MM.1S (cell line): ENCODE data around the gene FBXW7.

Experiments
- DNase-seq: peaks from one replicate; pipeline ENCODE4 v3.0.0-alpha.2; 2015
- H2AFZ ChIP-seq: fragments of 300-600 bp; sonication (generic); 2 replicates; pipeline ENCODE4 v1.6.0; 2016; ENCODE audit warnings: antibody characterized with exemption, low read length
- H3F3A ChIP-seq: fragments of 300-600 bp; sonication (generic); 2 replicates; pipeline ENCODE4 v1.6.1; 2016; ENCODE audit warnings: mild to moderate bottlenecking, antibody characterized with exemption, low read length, moderate library complexity, mixed read lengths; ENCODE audit not compliant: insufficient read depth
- H3K27ac ChIP-seq: fragments of 300-600 bp; sonication (generic); 2 replicates; pipeline ENCODE4 v1.5.1; 2016; ENCODE audit warnings: mild to moderate bottlenecking, low read length
- H3K27me3 ChIP-seq: fragments of 300-600 bp; sonication (generic); replicated peaks from 2 replicates; pipeline ENCODE4 v1.6.0; 2016; ENCODE audit warnings: low read length; ENCODE audit not compliant: insufficient read depth
- H3K36me3 ChIP-seq: fragments of 300-600 bp; sonication (generic); replicated peaks from 2 replicates; pipeline ENCODE4 v1.6.1; 2016; ENCODE audit warnings: mild to moderate bottlenecking, low read length, mixed read lengths; ENCODE audit not compliant: insufficient read depth
- H3K4me1 ChIP-seq: fragments of 300-600 bp; sonication (generic); 2 replicates; pipeline ENCODE4 v1.6.1; 2016; ENCODE audit warnings: low read length, mixed read lengths
- H3K4me2 ChIP-seq: fragments of 300-600 bp; sonication (generic); 2 replicates; pipeline ENCODE4 v1.6.0; 2016; ENCODE audit warnings: low read depth, low read length
- H3K4me3 ChIP-seq: fragments of 300-600 bp; sonication (generic); 2 replicates; pipeline ENCODE4 v1.5.1; 2016; ENCODE audit warnings: low read length, mixed read lengths
- H3K79me2 ChIP-seq: fragments of 300-600 bp; sonication (generic); 2 replicates; pipeline ENCODE4 v1.6.1; 2016; ENCODE audit warnings: mixed run types, low read length, mixed read lengths
- H3K9ac ChIP-seq: fragments of 300-600 bp; sonication (generic); 2 replicates; pipeline ENCODE4 v1.6.1; 2016; ENCODE audit warnings: low read length, mixed read lengths
- H3K9me2 ChIP-seq: fragments of 300-600 bp; sonication (generic); replicated peaks from 2 replicates; pipeline ENCODE4 v1.6.1; 2016; ENCODE audit warnings: mild to moderate bottlenecking, low read length, mixed read lengths; ENCODE audit not compliant: insufficient read depth
- H3K9me3 ChIP-seq: fragments of 300-600 bp; sonication (generic); replicated peaks from 2 replicates; pipeline ENCODE4 v1.6.1; 2016; ENCODE audit warnings: mild to moderate bottlenecking, low read length, mixed read lengths; ENCODE audit not compliant: insufficient read depth
- H4K20me1 ChIP-seq: fragments of 300-600 bp; sonication (generic); 2 replicates; pipeline ENCODE4 v1.6.1; 2016; ENCODE audit warnings: mild to moderate bottlenecking, low read length, moderate library complexity, mixed read lengths; ENCODE audit not compliant: insufficient read depth
- EZH2 ChIP-seq: fragments of 300-600 bp; sonication (generic); optimal IDR thresholded peaks from 2 replicates; pipeline ENCODE3; 2017; ENCODE audit warnings: low read depth, mild to moderate bottlenecking, antibody characterized with exemption, low read length, mixed read lengths
- EZH2phosphoT487 ChIP-seq: fragments of 300-600 bp; sonication (generic); IDR thresholded peaks from 2 replicates; pipeline ENCODE4 v1.6.1; 2018; ENCODE audit warnings: antibody characterized with exemption, low read length
- TF ChIP-seq, protein P1 (sequence below): fragments of 300-600 bp; sonication (generic); IDR thresholded peaks from 2 replicates; pipeline ENCODE4 v1.5.1; 2016; ENCODE audit warnings: antibody characterized with exemption, low read length, mixed read lengths

FBXW7 gene

DNA sequence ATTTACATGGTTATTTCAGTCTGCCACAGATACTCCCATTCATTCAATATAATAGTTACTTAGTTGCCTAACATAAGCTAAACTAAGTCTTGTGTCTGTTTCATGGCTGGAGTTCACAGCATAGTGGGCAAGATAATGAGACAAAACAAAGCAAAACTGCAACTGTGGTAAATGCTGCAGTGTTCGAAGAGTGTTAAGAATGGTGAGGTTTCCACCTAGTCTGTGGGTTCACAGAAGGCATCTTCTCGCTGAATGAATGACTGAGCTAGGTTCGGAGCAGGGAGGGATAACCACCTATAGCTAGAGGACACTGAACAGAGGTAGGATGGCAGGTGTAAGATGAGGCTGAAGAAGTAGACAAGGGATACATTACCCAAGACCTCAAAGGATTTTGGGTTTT, 171.0 kb downstream of the FBXW7 start:
- Histone ChIP-seq H3K36me3 (no peaks in the 10 kb centered on the region), H3K79me2 (peaks cover 4% of the 10 kb centered on the region; the same call in 1 of the 2 replicates), H3K4me2 (no peak overlapping the region), H3K27me3 (no peaks in the 10 kb centered on the region), H3K4me1 (no peaks in the 10 kb centered on the region), H3K4me3 (no peak overlapping the region), H2AFZ (no peak overlapping the region), H4K20me1 (no peaks in the 10 kb centered on the region), H3K9me2 (no peaks in the 10 kb centered on the region), H3F3A (no peaks in the 10 kb centered on the region), H3K27ac (no peak overlapping the region), H3K9me3 (no peaks in the 10 kb centered on the region), H3K9ac (no peak overlapping the region)
- DNase-seq, result no peak
- TF ChIP-seq, protein P1, sequence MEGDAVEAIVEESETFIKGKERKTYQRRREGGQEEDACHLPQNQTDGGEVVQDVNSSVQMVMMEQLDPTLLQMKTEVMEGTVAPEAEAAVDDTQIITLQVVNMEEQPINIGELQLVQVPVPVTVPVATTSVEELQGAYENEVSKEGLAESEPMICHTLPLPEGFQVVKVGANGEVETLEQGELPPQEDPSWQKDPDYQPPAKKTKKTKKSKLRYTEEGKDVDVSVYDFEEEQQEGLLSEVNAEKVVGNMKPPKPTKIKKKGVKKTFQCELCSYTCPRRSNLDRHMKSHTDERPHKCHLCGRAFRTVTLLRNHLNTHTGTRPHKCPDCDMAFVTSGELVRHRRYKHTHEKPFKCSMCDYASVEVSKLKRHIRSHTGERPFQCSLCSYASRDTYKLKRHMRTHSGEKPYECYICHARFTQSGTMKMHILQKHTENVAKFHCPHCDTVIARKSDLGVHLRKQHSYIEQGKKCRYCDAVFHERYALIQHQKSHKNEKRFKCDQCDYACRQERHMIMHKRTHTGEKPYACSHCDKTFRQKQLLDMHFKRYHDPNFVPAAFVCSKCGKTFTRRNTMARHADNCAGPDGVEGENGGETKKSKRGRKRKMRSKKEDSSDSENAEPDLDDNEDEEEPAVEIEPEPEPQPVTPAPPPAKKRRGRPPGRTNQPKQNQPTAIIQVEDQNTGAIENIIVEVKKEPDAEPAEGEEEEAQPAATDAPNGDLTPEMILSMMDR, result no peak

DNA sequence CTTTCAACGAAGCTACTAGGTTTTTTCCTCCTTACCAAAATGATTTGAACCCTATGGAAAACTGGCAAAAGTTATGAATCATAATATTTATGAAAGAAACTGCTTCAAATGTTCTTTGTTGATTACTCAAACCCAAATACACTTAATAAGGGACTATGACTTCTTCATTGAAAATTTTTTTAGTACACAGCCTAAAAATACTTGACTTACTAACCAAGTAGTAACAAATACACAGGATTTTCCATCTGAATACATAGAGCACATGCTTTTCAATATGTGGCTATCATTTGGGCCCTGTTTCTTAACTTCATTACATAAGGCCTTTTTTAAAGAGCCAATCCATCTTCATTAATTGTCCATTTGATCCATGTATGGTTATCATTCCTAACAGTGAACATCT, 171.5 kb downstream of the FBXW7 start:
- Histone ChIP-seq H3K27me3 (no peaks in the 10 kb centered on the region), H4K20me1 (no peaks in the 10 kb centered on the region), H3F3A (no peaks in the 10 kb centered on the region), H3K4me1 (no peaks in the 10 kb centered on the region), H3K9me3 (no peaks in the 10 kb centered on the region), H3K79me2 (peaks cover 4% of the 10 kb centered on the region; the same call in 1 of the 2 replicates), H3K9me2 (no peaks in the 10 kb centered on the region), H3K36me3 (no peaks in the 10 kb centered on the region), H3K4me3 (no peak overlapping the region), H3K4me2 (no peak overlapping the region), H3K9ac (no peak overlapping the region), H2AFZ (no peak overlapping the region), H3K27ac (no peak overlapping the region)
- no peak for TF ChIP-seq EZH2phosphoT487
- TF ChIP-seq, protein P1, result no peak
- no peak for TF ChIP-seq EZH2
- no peak for DNase-seq

DNA sequence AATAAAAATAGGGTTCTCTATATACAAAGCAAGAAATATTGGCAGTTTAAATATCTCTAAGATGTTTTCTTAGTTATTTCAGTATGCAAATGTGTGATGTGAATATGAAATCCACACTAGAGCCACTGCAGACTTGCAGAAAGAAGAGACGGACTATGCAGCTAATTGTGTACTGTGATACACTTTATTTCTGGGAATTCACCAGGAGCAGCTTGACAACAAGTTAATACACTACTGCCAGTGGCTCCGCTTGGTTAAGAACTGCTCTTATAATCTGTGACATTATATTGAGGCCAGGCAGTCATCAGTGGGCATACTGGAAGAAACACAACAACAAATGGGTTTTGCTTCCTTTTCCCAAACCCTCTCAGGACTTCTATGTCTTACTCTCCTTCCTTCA, 172.0 kb downstream of the FBXW7 start:
- no peaks in the 10 kb centered on the region for H3K9me2 ChIP-seq
- no peak overlapping the region for H3K27ac ChIP-seq
- no peaks in the 10 kb centered on the region for H4K20me1 ChIP-seq
- no peak for DNase-seq
- H3K36me3 ChIP-seq, result no peaks in the 10 kb centered on the region
- H3K9me3 ChIP-seq, result no peaks in the 10 kb centered on the region
- no peaks in the 10 kb centered on the region for H3K4me1 ChIP-seq
- H3F3A ChIP-seq, result no peaks in the 10 kb centered on the region
- H3K4me2 ChIP-seq, result no peak overlapping the region
- no peak overlapping the region for H3K4me3 ChIP-seq
- no peak overlapping the region for H2AFZ ChIP-seq
- TF ChIP-seq EZH2phosphoT487 (no peak), EZH2 (no peak)
- TF ChIP-seq, protein P1, result no peak
- no peak overlapping the region for H3K9ac ChIP-seq
- no peaks in the 10 kb centered on the region for H3K27me3 ChIP-seq
- H3K79me2 ChIP-seq, result no peaks in the 10 kb centered on the region

DNA sequence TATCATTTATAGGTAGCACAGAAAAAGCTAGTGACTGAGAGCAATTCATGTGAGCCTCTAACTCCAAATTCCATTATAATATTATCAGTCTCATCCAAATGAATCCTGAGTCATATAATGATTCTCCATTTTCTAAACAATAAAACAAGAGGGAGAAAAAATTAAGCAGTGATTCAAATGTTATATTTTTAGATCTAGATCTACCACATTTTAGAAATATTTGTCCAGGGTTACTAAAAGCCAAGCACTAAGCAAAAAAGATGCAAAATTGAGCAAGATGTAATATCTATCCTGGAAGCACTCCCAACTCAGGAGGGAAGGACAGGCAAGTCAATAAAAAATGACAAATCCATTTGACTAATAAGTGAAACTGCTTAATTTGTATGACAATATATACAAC, 172.8 kb downstream of the FBXW7 start:
- Histone ChIP-seq H2AFZ (no peak overlapping the region), H3K9me2 (no peaks in the 10 kb centered on the region), H3K4me1 (no peaks in the 10 kb centered on the region), H3K4me2 (no peak overlapping the region), H3K36me3 (no peaks in the 10 kb centered on the region), H3K4me3 (no peak overlapping the region), H4K20me1 (no peaks in the 10 kb centered on the region), H3K79me2 (no peaks in the 10 kb centered on the region), H3K27me3 (no peaks in the 10 kb centered on the region), H3K27ac (no peak overlapping the region), H3K9ac (no peak overlapping the region), H3K9me3 (no peaks in the 10 kb centered on the region), H3F3A (no peaks in the 10 kb centered on the region)
- TF ChIP-seq EZH2, result no peak
- TF ChIP-seq, protein P1, result no peak
- TF ChIP-seq EZH2phosphoT487, result no peak
- DNase-seq, result no peak
